ENCODE measurements around the gene FLNC.
A peak's percentile ranks its signal among the peaks of the same experiment; 100 is the strongest.

DNA sequence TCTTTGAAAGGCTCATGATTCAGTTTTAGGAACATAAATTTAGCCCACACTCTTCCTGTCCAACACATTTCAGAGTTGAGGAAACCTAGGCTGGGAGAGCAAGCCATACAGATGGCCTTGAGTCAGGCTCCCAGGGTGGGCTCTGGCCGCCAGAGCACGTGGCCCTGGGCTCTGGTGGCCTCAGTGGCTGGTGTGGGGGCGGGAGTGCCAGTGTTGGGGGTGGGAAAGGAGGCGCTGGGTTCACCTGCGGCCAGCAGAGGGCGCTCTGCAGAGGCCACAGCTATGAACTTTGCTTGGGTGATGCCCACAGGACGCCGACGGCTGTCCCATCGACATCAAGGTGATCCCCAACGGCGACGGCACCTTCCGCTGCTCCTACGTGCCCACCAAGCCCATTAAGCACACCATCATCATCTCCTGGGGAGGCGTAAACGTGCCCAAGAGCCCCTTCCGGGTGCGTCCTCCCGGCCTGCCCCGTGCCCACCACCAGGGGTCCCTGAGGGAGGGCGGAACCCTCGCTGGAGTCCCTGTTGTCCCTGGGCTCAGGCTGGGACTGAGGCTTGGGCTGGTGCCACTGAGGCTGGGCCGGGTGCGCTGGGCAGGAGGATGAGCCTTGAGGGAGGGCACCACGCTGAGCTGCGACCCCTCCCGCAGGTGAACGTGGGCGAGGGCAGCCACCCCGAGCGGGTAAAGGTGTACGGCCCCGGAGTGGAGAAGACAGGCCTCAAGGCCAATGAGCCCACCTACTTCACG is 11.9 kb downstream of the FLNC start:
- no peak for TF ChIP-seq POLR2A (IDR thresholded peaks at IDR 0.05)
- TF ChIP-seq, protein P1, sequence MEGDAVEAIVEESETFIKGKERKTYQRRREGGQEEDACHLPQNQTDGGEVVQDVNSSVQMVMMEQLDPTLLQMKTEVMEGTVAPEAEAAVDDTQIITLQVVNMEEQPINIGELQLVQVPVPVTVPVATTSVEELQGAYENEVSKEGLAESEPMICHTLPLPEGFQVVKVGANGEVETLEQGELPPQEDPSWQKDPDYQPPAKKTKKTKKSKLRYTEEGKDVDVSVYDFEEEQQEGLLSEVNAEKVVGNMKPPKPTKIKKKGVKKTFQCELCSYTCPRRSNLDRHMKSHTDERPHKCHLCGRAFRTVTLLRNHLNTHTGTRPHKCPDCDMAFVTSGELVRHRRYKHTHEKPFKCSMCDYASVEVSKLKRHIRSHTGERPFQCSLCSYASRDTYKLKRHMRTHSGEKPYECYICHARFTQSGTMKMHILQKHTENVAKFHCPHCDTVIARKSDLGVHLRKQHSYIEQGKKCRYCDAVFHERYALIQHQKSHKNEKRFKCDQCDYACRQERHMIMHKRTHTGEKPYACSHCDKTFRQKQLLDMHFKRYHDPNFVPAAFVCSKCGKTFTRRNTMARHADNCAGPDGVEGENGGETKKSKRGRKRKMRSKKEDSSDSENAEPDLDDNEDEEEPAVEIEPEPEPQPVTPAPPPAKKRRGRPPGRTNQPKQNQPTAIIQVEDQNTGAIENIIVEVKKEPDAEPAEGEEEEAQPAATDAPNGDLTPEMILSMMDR (IDR thresholded peaks at IDR 0.05) = peak in 2 of 3 experiments; percentile 43 to 72

All from testis (tissue), 2 donors.